HG02759 (cell line): ENCODE measurements around the gene KCNMB2.

ENCODE experiments used
- ATAC-seq: cut with Tn5 transposase; IDR thresholded peaks from one replicate; pipeline ENCODE4 v1.9.1; 2021; ENCODE audit warnings: mild to moderate bottlenecking, moderate library complexity; ENCODE audit not compliant: unreplicated experiment

KCNMB2 gene

GRCh38 chr3:178634975-178635374, 98.7 kb downstream of the KCNMB2 start:
- no peak for ATAC-seq

DNA sequence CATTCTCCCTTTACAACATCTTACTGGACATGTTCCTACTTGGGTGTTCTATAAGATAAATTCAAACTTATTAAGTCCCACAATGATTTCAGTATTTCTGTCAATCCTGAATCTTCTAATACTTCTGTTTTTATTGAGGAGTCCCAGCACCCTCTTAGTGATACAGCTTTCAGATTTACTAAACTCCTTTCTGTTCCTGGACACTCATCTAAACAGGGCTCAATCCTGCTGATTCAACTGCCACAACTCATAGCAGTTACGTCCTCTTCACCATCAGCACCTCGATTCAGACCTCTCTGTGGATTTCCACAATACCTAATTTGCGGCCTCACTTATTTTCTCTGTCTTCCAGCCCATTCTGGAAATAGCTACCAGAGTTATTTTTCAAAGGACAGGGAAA, 101.6 kb downstream of the KCNMB2 start:
- ATAC-seq: no peak

GRCh38 chr3:178645503-178645902, 109.3 kb downstream of the KCNMB2 start:
- ATAC-seq: no peak

- ATAC-seq: no peak
Measured at GRCh38 chr3:178646186-178646862, 110.1 kb downstream of the KCNMB2 start.

GRCh38 chr3:178655488-178655887, 119.3 kb downstream of the KCNMB2 start:
- no peak for ATAC-seq

- no peak for ATAC-seq
Measured at GRCh38 chr3:178658694-178659325, 122.6 kb downstream of the KCNMB2 start.

- ATAC-seq: peak; percentile 76
Measured at GRCh38 chr3:178663201-178663934, 127.1 kb downstream of the KCNMB2 start.

DNA sequence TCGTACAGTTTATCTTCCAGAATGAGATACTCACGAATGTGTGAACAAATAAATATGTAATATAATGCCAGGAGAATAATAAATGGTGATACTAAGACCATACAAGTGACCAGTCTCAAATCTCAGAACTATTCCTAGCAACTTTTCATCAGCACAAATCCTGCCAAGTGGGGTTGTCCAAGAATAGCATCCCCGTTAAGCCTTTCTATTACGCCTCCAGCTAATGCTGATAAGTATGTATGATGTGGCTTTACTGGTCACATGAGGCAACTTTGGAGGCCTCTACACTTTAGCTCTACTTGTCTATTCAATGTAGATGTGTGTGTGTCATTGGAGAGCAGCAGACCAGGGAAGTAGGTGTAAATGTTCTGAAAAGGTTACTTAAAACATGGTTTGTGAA, 129.5 kb downstream of the KCNMB2 start:
- no peak for ATAC-seq

DNA sequence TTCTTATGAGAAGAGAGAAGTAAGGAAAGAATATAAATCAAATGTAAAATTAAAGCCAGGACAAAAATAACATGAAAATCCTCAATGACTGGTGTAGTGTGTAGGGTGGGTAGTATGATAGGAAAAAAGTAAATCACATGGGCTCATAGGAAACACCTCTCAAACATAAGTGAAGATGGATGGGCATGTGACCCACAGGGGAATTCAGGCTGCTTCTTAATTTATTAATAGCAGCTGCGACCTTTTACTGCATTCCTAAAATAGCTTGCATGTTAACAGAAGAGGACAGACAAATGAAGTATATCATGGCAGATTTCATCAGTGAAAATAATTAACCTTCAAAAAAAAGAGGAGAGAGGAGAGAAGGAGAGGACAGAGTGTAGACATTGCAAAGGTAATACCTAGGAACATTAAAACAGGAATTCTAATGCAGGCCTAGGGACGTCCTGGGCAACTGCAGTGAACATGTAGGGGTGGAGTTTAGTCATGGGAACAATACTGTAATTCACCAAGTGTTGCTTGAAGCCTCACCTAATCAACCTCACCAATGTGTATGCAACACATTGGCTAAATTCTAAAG, 132.9 kb downstream of the KCNMB2 start:
- peak; percentile 36 for ATAC-seq

DNA sequence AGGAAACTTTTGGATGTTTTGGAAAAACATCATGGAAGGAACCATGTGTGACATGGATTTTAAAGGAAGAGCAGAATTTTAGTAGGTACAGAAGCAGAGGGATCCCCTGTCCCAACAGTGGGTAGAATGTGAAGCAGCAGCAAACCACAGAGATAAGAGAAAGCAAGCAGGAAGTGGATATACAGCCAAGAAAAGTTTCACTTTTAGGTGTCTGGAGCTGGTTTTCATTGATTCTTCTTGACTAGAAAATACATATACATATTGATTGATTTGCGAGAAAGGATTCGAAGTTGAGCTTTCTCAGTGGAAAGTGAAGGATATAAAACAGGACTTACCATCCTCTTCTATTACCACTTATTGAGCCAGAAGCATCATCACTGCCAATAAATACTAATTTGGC, 133.5 kb downstream of the KCNMB2 start:
- peak; percentile 69 for ATAC-seq

GRCh38 chr3:178671377-178671776, 135.1 kb downstream of the KCNMB2 start:
- ATAC-seq: peak; percentile 32

DNA sequence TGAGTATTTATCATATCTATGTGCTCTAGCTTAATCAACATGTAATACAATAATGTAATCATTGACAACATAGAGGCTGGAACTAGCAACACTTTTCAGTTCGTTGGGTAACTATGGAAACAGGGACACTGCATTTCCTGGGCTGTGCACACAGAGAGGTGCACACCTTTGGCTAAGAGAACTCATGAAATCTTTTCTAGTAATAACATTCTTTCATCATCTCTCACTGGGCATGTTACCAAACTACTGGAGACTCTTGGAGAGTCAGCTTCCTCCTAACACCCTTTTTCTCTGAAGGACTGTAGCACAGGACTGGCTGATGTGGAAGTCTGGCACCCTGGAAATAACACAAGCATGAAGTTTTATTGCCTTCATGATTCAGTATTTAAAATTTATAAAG, 135.6 kb downstream of the KCNMB2 start:
- ATAC-seq: peak; percentile 35

- no peak for ATAC-seq
Measured at GRCh38 chr3:178672275-178672674, 136.0 kb downstream of the KCNMB2 start.

DNA sequence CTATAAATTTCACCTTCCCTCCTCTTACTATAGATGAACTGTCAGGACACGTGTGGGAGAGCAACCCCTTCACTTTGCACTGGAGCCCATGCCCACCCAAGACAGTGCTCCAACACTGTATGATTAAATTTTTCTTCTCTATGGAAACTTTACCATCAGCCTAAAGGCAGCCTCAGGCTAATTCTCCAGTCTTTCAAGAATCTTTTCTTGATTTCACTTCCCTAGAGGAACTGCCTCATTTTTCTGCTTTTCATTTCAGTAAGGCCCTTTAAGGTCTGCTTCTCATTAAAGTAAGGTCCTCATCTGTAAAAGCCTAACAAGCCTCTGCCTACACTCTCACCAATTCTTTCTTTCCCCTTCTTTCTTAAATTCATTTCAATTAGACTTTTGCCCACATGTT, 137.3 kb downstream of the KCNMB2 start:
- no peak for ATAC-seq

- no peak for ATAC-seq
Measured at GRCh38 chr3:178676077-178676476, 139.8 kb downstream of the KCNMB2 start.

DNA sequence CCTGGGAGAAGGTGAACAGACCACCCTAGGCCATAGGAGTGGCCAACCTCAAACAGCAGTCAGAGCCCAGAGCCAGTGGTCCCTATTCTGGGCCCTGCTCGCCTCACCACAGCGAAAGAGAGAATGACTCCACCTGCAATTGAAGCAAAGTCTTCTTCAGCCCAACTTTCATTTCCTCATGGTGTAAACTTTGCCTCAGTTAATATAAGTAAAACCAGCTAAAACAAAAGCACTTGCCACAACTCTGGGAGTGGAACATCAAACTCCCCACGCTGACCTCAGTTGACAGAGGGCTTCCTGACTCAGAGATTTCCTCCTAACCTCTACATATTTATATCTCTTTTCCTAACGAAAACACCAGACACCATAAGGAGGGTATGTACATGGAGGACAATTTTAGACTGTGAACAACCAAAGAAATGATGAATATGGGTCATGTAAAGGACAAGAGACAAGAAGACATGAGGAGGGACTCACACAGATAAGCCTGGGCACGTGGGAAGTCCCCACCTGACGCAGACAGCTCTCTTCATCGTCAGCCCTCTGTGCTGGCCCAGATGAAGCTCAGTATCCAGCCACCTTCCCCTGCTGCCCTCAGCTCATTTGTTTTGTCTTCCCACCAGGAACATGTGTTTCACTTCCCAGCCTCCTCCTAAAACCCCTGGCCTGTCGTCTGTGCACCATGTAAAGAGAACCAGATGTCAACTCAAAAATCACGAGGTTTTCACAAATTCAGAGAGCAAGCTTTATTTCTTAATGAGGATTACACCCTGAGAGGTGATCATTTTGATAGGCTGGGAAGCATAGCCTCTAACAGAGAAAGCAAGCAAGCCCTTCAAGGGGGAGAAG, 140.9 kb downstream of the KCNMB2 start:
- peak; percentile 76 for ATAC-seq

DNA sequence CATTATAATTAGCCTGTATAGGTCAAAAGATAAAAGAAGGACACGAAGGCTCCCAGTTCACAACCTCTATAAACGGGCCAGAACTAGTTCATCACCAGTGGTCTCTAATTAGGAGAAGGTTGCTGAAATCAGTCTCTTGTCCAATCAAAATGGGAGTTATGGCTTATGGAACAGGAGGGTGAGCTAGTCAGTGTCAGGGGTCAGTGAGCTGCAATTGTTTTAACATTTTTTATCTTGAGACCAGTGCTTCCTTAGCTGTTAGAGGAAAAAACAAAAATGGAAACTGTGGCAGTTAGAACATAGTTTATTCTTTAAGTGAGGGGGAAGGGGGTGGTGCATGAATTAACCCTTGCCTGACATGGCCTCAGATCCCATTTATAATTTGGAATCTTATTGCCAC, 141.7 kb downstream of the KCNMB2 start:
- no peak for ATAC-seq

DNA sequence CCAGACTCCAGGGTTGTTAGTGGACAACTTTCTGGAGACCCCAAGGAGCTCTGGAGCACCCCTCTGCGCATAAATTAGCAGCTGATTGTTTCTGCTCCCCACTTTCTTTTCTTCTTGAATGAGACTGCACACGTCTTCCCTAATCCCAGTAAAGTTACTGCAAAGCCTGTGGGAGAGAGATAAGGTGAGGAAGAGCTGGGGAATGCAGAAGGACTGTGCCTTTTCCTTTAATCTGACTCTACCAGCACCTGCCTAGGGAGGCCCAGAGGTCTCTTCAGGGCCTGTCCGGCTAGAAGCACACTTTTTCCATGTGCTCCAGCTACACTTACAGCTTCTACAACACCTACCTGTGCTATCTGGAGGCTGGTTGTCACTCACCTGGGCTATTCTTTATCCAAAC, 143.8 kb downstream of the KCNMB2 start:
- no peak for ATAC-seq

DNA sequence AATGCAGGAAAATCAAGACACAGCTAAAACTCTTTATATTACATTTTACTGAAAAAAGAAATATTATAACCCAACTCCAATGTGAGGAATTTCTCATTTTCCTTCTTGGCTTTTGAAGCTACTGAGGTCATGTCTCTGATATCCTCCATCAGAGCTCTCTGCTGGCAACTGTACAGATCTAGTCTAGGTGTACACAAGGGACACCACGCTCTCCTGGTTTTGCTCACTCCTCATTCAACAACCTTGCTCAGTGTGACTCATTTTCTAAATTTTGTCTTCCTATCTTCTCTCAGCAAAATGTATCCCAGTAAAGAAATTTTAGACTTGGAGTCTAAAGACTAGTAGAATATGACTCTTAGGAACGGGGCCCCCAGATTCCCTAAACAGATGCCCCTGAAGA, 144.3 kb downstream of the KCNMB2 start:
- ATAC-seq: no peak

DNA sequence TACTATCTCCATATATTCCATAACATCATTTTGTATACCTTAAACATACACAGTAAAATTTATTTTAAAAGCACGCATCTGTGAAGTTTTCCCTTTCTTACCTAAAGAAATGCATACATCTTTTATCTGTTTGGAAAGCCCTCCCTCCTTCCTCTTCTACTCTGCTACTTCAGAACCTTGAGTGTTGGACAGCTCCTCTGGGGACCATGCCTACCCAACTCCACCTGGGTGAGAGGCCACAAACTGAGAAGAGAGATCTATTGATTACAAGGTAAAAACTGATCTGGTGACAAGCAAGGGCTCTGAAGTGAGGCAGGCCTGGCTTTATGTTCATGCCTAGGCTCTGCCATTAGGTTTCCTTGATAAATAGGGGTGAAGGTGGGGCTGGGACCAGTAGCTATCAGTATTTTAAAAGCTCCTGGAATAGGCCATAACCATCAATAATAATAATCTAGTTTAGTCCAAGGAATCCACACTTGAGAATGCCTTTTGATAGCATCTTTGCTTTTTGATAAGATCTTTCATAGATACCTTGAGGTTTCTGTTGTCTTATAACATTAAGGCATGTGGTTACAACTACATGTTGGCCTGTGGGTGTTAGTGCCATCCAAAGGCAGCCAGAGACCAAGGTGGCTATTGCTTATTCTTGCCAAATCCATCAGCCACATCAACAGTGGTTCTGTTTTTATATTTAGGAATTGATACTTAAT, 148.8 kb downstream of the KCNMB2 start:
- peak; percentile 69 for ATAC-seq
